ENCODE results near the gene TRAF5. TPM values are rescaled to one million over a fixed set of nuclear protein-coding genes. Genes with fewer than 3 reads are reported as not detected.

TRAF5 gene
- total RNA-seq, 1 donor from 2014 or later = 14.4 TPM

GRCh38 chr1:211420845-211421454, 94.3 kb downstream of the TRAF5 start:
- DNase-seq (ENCODE audit: low read depth, low spot score) = no peak

GRCh38 chr1:211424018-211424417, 97.4 kb downstream of the TRAF5 start:
- DNase-seq (ENCODE audit: low read depth, low spot score) = no peak

Other genes starting within 250 kb of the TRAF5 start
- not detected in 2 replicates for gene KCNH1, start 192.7 kb upstream of the TRAF5 start, total RNA-seq
- 9.0 and 13.2 TPM in 2 replicates for gene RCOR3, start 67.5 kb upstream of the TRAF5 start, total RNA-seq
- not detected in 2 replicates for gene RD3, start 165.3 kb downstream of the TRAF5 start, total RNA-seq